CD14-positive monocyte (primary cell): ENCODE data around the gene TAF10. TPM values are rescaled to one million over a fixed set of nuclear protein-coding genes. Genes with fewer than 3 reads are reported as not detected.

Experiments
- DNase-seq, 3 donors: peaks; one replicate each; pipeline ENCODE4 v3.0.0-alpha.2; 2011 to 2022
- H2AFZ ChIP-seq: 2 replicates; pipeline ENCODE4 v1.6.0; 2012; ENCODE audit warnings: mild to moderate bottlenecking, low read depth, low read length, inconsistent platforms; ENCODE audit not compliant: insufficient read depth, poor library complexity, severe bottlenecking
- H3K27ac ChIP-seq, 2 donors: 1 replicate in 1 of 2; 2 replicates in 1 of 2; pipeline ENCODE4 v1.5.1; 2012 to 2013; ENCODE audit warnings: low read length in 2 of 2, control low read depth in 1 of 2, inconsistent platforms in 1 of 2, low read depth in 1 of 2, mild to moderate bottlenecking in 1 of 2
- H3K27me3 ChIP-seq, 2 donors: one replicate each; pipeline versions ENCODE4 v1.6.0 to v1.6.1; 2011 to 2013; ENCODE audit warnings: low read length in 2 of 2; ENCODE audit not compliant: control insufficient read depth in 2 of 2, insufficient read depth in 2 of 2
- H3K36me3 ChIP-seq, 2 donors: replicated peaks in 1 of 2; 1 replicate in 1 of 2; 2 replicates in 1 of 2; pipeline versions ENCODE4 v1.5.1 to v1.6.1; 2012 to 2013; ENCODE audit warnings: low read length in 2 of 2, control low read depth in 1 of 2, inconsistent platforms in 1 of 2, mild to moderate bottlenecking in 1 of 2; ENCODE audit not compliant: insufficient read depth in 2 of 2, control insufficient read depth in 1 of 2
- H3K4me1 ChIP-seq, 2 donors: 1 replicate in 1 of 2; 2 replicates in 1 of 2; pipeline versions ENCODE4 v1.5.1 to v1.6.1; 2012 to 2013; ENCODE audit warnings: low read length in 2 of 2, control low read depth in 1 of 2, inconsistent platforms in 1 of 2, mild to moderate bottlenecking in 1 of 2, moderate library complexity in 1 of 2; ENCODE audit not compliant: insufficient read depth in 2 of 2, control insufficient read depth in 1 of 2
- H3K4me2 ChIP-seq: replicated peaks from 2 replicates; pipeline ENCODE3; 2012; ENCODE audit warnings: low read length, moderate library complexity, mild to moderate bottlenecking; ENCODE audit not compliant: poor library complexity, severe bottlenecking; ENCODE audit errors: extremely low read depth
- H3K4me3 ChIP-seq, 3 experiments: fragments of 200-600 bp in 1 of 3; sonication (generic) in 1 of 3; replicated peaks in 1 of 3; 1 replicate in 2 of 3; 2 replicates in 1 of 3; pipeline ENCODE4 v1.5.1; 2011 to 2013; ENCODE audit warnings: low read length in 3 of 3, mild to moderate bottlenecking in 3 of 3, control low read depth in 2 of 3, low read depth in 2 of 3, inconsistent platforms in 1 of 3, moderate library complexity in 1 of 3
- H3K79me2 ChIP-seq: 2 replicates; pipeline ENCODE4 v1.6.0; 2012; ENCODE audit warnings: mild to moderate bottlenecking, control low read depth, inconsistent platforms, low read length, moderate library complexity; ENCODE audit not compliant: insufficient read depth
- H3K9ac ChIP-seq: 2 replicates; pipeline ENCODE4 v1.6.0; 2017; ENCODE audit warnings: low read length, mild to moderate bottlenecking; ENCODE audit not compliant: insufficient read depth, poor library complexity, severe bottlenecking
- H3K9me3 ChIP-seq, 2 donors: replicated peaks in 1 of 2; 1 replicate in 1 of 2; 2 replicates in 1 of 2; pipeline versions ENCODE4 v1.5.1 to v1.6.1; 2012 to 2013; ENCODE audit warnings: low read length in 2 of 2, control low read depth in 1 of 2; ENCODE audit not compliant: control insufficient read depth in 1 of 2, insufficient read depth in 1 of 2
- H4K20me1 ChIP-seq: 2 replicates; pipeline ENCODE4 v1.6.0; 2012; ENCODE audit warnings: mild to moderate bottlenecking, low read length, control low read depth, moderate library complexity; ENCODE audit not compliant: insufficient read depth
- H3K27ac Mint-ChIP-seq, 7 donors: one replicate each; pipeline ENCODE4 v1.8.0; 2020; ENCODE audit warnings: mild to moderate bottlenecking in 7 of 7, mixed read lengths in 7 of 7, moderate library complexity in 6 of 7, inconsistent platforms in 2 of 7
- H3K27me3 Mint-ChIP-seq, 3 donors: one replicate each; pipeline ENCODE4 v1.8.0; 2021 to 2022; ENCODE audit warnings: low read depth in 3 of 3, mild to moderate bottlenecking in 3 of 3, mixed read lengths in 3 of 3, moderate library complexity in 3 of 3, inconsistent platforms in 1 of 3
- H3K36me3 Mint-ChIP-seq, 2 donors: one replicate each; pipeline ENCODE4 v1.8.0; 2020; ENCODE audit warnings: mixed read lengths in 2 of 2, inconsistent platforms in 1 of 2, mild to moderate bottlenecking in 1 of 2
- H3K4me1 Mint-ChIP-seq: one replicate; pipeline ENCODE4 v1.8.0; 2020; ENCODE audit warnings: mild to moderate bottlenecking, mixed read lengths
- H3K4me3 Mint-ChIP-seq, 2 donors: one replicate each; pipeline ENCODE4 v1.8.0; 2020; ENCODE audit warnings: mild to moderate bottlenecking in 2 of 2, mixed read lengths in 2 of 2, moderate library complexity in 1 of 2
- H3K9me3 Mint-ChIP-seq, 7 donors: one replicate each; pipeline ENCODE4 v1.8.0; 2020 to 2022; ENCODE audit warnings: mixed read lengths in 7 of 7, mild to moderate bottlenecking in 6 of 7, moderate library complexity in 6 of 7, inconsistent platforms in 2 of 7
- CTCF ChIP-seq: fragments of 200-600 bp; IDR thresholded peaks from one replicate; pipeline ENCODE4 v1.8.0; 2022; ENCODE audit warnings: antibody characterized with exemption, mild to moderate bottlenecking
- WGBS: methylation state at CpG from one replicate; pipeline ENCODE4 v1.1.5; 2013; ENCODE audit warnings: missing lambda C conversion rate; ENCODE audit not compliant: insufficient coverage; 5-methylcytosine and 5-hydroxymethylcytosine counted together
- intact Hi-C, 2 donors: fragments of 100-400 bp; cut with micrococcal nuclease; formaldehyde crosslinking; loops; one replicate each; pipeline versions ENCODE4 v1.15.0 to v1.15.1; 2023
- polyA plus RNA-seq, 3 donors: library from polyadenylated mRNA; depleted of rRNA in 1 of 3; unstranded in 2 of 3; stranded (reverse) in 1 of 3; fragments of 300-500 nt in 2 of 3; fragments of >200 nt in 1 of 3; fragmentation: Illumina TruSeq in 2 of 3; gene quantifications; 1 replicate in 2 of 3; 2 replicates in 1 of 3; pipeline ENCODE4 v1.2.3, GENCODE V29; 2012 to 2021

Gene TAF10
- polyA plus RNA-seq, 3 donors = 137 to 233 (median 232) TPM

- no peak for DNase-seq
- H3K27ac ChIP-seq = no peak overlapping the region
- no peaks in the 10 kb centered on the region for H3K79me2 ChIP-seq
- H2AFZ ChIP-seq = no peak overlapping the region
- no peak overlapping the region for H3K9ac ChIP-seq
- Mint-ChIP-seq H3K4me1 (peaks cover 7% of the 10 kb centered on the region), H3K9me3 (peaks cover 0 to 9% (median 0%) of the 10 kb centered on the region in 7 donors), H3K4me3 (no peak overlapping the region), H3K27me3 (peaks cover 0 to 2% (median 0%) of the 10 kb centered on the region in 3 donors), H3K36me3 (no peaks in the 10 kb centered on the region), H3K27ac (no peak overlapping the region)
- H3K36me3 ChIP-seq = no peaks in the 10 kb centered on the region
- no peaks in the 10 kb centered on the region for H4K20me1 ChIP-seq
- no peaks in the 10 kb centered on the region for H3K9me3 ChIP-seq
- no peak overlapping the region for H3K4me3 ChIP-seq
- H3K4me1 ChIP-seq = peaks cover 24 to 27% of the 10 kb centered on the region in 2 donors
- no peaks in the 10 kb centered on the region for H3K27me3 ChIP-seq
- H3K4me2 ChIP-seq = no peak overlapping the region
- intact Hi-C loops = no loop called here
- WGBS = over 99% methylated on average over 28 of the region's 28 CpGs
- no peak for TF ChIP-seq CTCF
Observed at GRCh38 chr11:6630632-6631291, 18.7 kb upstream of the TAF10 start.

- H3K79me2 ChIP-seq = no peaks in the 10 kb centered on the region
- peaks cover 17 to 20% of the 10 kb centered on the region in 2 donors for H3K4me1 ChIP-seq
- no peaks in the 10 kb centered on the region for H4K20me1 ChIP-seq
- Mint-ChIP-seq H3K27me3 (peaks cover 0 to 2% (median 0%) of the 10 kb centered on the region in 3 donors), H3K36me3 (no peaks in the 10 kb centered on the region), H3K4me3 (no peak overlapping the region), H3K4me1 (peaks cover 7% of the 10 kb centered on the region), H3K27ac (no peak overlapping the region), H3K9me3 (peaks cover 0 to 9% (median 0%) of the 10 kb centered on the region in 7 donors)
- no peaks in the 10 kb centered on the region for H3K9me3 ChIP-seq
- no peak overlapping the region for H3K27ac ChIP-seq
- H2AFZ ChIP-seq = no peak overlapping the region
- 96% methylated on average over 101 of the region's 102 CpGs for WGBS
- H3K36me3 ChIP-seq = no peaks in the 10 kb centered on the region
- intact Hi-C loops = no loop called here
- no peak overlapping the region for H3K4me3 ChIP-seq
- H3K9ac ChIP-seq = no peak overlapping the region
- no peak overlapping the region for H3K4me2 ChIP-seq
- no peak for TF ChIP-seq CTCF
- DNase-seq = no peak
- no peaks in the 10 kb centered on the region for H3K27me3 ChIP-seq
Observed at GRCh38 chr11:6629892-6630631, 18.0 kb upstream of the TAF10 start.
